Measurements from ENCODE around the gene FMNL2.
A peak's percentile ranks its signal among the peaks of the same experiment; 100 is the strongest.

The FMNL2 gene

GRCh38 chr2:152674334-152674733 lies 339.4 kb downstream of the FMNL2 start:
- Histone ChIP-seq H3K4me2 (ENCODE audit: insufficient read depth, low read length) (no peak overlapping the region), H4K20me1 (ENCODE audit: insufficient read depth, low read length) (no peaks in the 10 kb centered on the region; the same call in 1 of the 2 replicates), H3K27ac (ENCODE audit: low read length) (no peak overlapping the region), H3K79me2 (ENCODE audit: insufficient read depth, low read length) (no peaks in the 10 kb centered on the region; the same call in 1 of the 2 replicates), H3K27me3 (ENCODE audit: insufficient read depth, low read length, poor library complexity) (no peaks in the 10 kb centered on the region), H3K4me3 (ENCODE audit: low read depth in 1 of 2, low read length in 2 of 2) (no peak overlapping the region), H3K36me3 (ENCODE audit: insufficient read depth, low read length) (peaks cover 95% of the 10 kb centered on the region), H3K9ac (ENCODE audit: low read depth, low read length) (no peak overlapping the region), H2AFZ (ENCODE audit: low read depth, low read length) (no peak overlapping the region), H3K9me3 (ENCODE audit: insufficient read depth, low read length, severe bottlenecking) (no peaks in the 10 kb centered on the region), H3K4me1 (ENCODE audit: insufficient read depth, low read length) (no peaks in the 10 kb centered on the region)
- DNase-seq: no peak
- no peak for TF ChIP-seq EZH2 (IDR thresholded peaks at IDR 0.05; ENCODE audit: borderline replicate concordance, low read depth, low read length, severe bottlenecking)
- no peak for TF ChIP-seq CTCF (IDR thresholded peaks at IDR 0.05; ENCODE audit: borderline replicate concordance, extremely low read depth, low read length, poor library complexity, severe bottlenecking)
- ATAC-seq (ENCODE audit: insufficient read depth, low read depth): no peak

GRCh38 chr2:152676461-152676860 lies 341.5 kb downstream of the FMNL2 start:
- H2AFZ ChIP-seq (ENCODE audit: low read depth, low read length): no peak overlapping the region
- H3K4me2 ChIP-seq (ENCODE audit: insufficient read depth, low read length): no peak overlapping the region
- no peaks in the 10 kb centered on the region for H3K9me3 ChIP-seq (ENCODE audit: insufficient read depth, low read length, severe bottlenecking)
- no peaks in the 10 kb centered on the region for H3K27me3 ChIP-seq (ENCODE audit: insufficient read depth, low read length, poor library complexity)
- no peak overlapping the region for H3K27ac ChIP-seq (ENCODE audit: low read length)
- TF ChIP-seq CTCF (IDR thresholded peaks at IDR 0.05; ENCODE audit: borderline replicate concordance, extremely low read depth, low read length, poor library complexity, severe bottlenecking) (no peak), EZH2 (IDR thresholded peaks at IDR 0.05; ENCODE audit: borderline replicate concordance, low read depth, low read length, severe bottlenecking) (no peak)
- H3K4me1 ChIP-seq (ENCODE audit: insufficient read depth, low read length): no peaks in the 10 kb centered on the region
- H3K9ac ChIP-seq (ENCODE audit: low read depth, low read length): no peak overlapping the region
- ATAC-seq (ENCODE audit: insufficient read depth, low read depth) (no peak), DNase-seq (no peak)
- H3K79me2 ChIP-seq (ENCODE audit: insufficient read depth, low read length): no peaks in the 10 kb centered on the region; the same call in 1 of the 2 replicates
- H4K20me1 ChIP-seq (ENCODE audit: insufficient read depth, low read length): no peaks in the 10 kb centered on the region; the same call in 1 of the 2 replicates
- H3K36me3 ChIP-seq (ENCODE audit: insufficient read depth, low read length): peaks cover 94% of the 10 kb centered on the region
- no peak overlapping the region for H3K4me3 ChIP-seq (ENCODE audit: low read depth in 1 of 2, low read length in 2 of 2)

GRCh38 chr2:152678808-152679207 lies 343.8 kb downstream of the FMNL2 start:
- H2AFZ ChIP-seq (ENCODE audit: low read depth, low read length): no peak overlapping the region
- no peak overlapping the region for H3K27ac ChIP-seq (ENCODE audit: low read length)
- H3K9me3 ChIP-seq (ENCODE audit: insufficient read depth, low read length, severe bottlenecking): no peaks in the 10 kb centered on the region
- no peaks in the 10 kb centered on the region for H3K4me1 ChIP-seq (ENCODE audit: insufficient read depth, low read length)
- TF ChIP-seq CTCF (IDR thresholded peaks at IDR 0.05; ENCODE audit: borderline replicate concordance, extremely low read depth, low read length, poor library complexity, severe bottlenecking) (no peak), EZH2 (IDR thresholded peaks at IDR 0.05; ENCODE audit: borderline replicate concordance, low read depth, low read length, severe bottlenecking) (no peak)
- peaks cover 12% of the 10 kb centered on the region for H3K79me2 ChIP-seq (ENCODE audit: insufficient read depth, low read length)
- peaks cover 81% of the 10 kb centered on the region for H3K36me3 ChIP-seq (ENCODE audit: insufficient read depth, low read length)
- no peak overlapping the region for H3K9ac ChIP-seq (ENCODE audit: low read depth, low read length)
- ATAC-seq (ENCODE audit: insufficient read depth, low read depth) (no peak), DNase-seq (no peak)
- H4K20me1 ChIP-seq (ENCODE audit: insufficient read depth, low read length): no peaks in the 10 kb centered on the region; the same call in 1 of the 2 replicates
- H3K4me3 ChIP-seq (ENCODE audit: low read depth in 1 of 2, low read length in 2 of 2): no peak overlapping the region
- no peak overlapping the region for H3K4me2 ChIP-seq (ENCODE audit: insufficient read depth, low read length)
- H3K27me3 ChIP-seq (ENCODE audit: insufficient read depth, low read length, poor library complexity): no peaks in the 10 kb centered on the region

- H3K27me3 ChIP-seq (ENCODE audit: insufficient read depth, low read length, poor library complexity): no peaks in the 10 kb centered on the region
- H3K9me3 ChIP-seq (ENCODE audit: insufficient read depth, low read length, severe bottlenecking): no peaks in the 10 kb centered on the region
- H3K79me2 ChIP-seq (ENCODE audit: insufficient read depth, low read length): peaks cover 50% of the 10 kb centered on the region
- H4K20me1 ChIP-seq (ENCODE audit: insufficient read depth, low read length): peaks cover 8% of the 10 kb centered on the region; the same call in 1 of the 2 replicates
- DNase-seq: no peak
- no peak overlapping the region for H3K4me2 ChIP-seq (ENCODE audit: insufficient read depth, low read length)
- TF ChIP-seq EZH2 (IDR thresholded peaks at IDR 0.05; ENCODE audit: borderline replicate concordance, low read depth, low read length, severe bottlenecking): no peak
- TF ChIP-seq CTCF (IDR thresholded peaks at IDR 0.05; ENCODE audit: borderline replicate concordance, extremely low read depth, low read length, poor library complexity, severe bottlenecking): no peak
- H3K27ac ChIP-seq (ENCODE audit: low read length): no peak overlapping the region
- peaks cover 54% of the 10 kb centered on the region for H3K36me3 ChIP-seq (ENCODE audit: insufficient read depth, low read length)
- no peak overlapping the region for H3K4me3 ChIP-seq (ENCODE audit: low read depth in 1 of 2, low read length in 2 of 2)
- no peak overlapping the region for H3K9ac ChIP-seq (ENCODE audit: low read depth, low read length)
- no peak overlapping the region for H2AFZ ChIP-seq (ENCODE audit: low read depth, low read length)
- ATAC-seq (ENCODE audit: insufficient read depth, low read depth): peak; percentile 33; the same call in 1 of the 3 replicates
- H3K4me1 ChIP-seq (ENCODE audit: insufficient read depth, low read length): no peaks in the 10 kb centered on the region
Measured at GRCh38 chr2:152682663-152683062, 347.7 kb downstream of the FMNL2 start.
